ENCODE results near the gene POU4F1.

GRCh38 chr13:78586706-78587105 lies 16.6 kb downstream of the POU4F1 start:
- no peak for TF ChIP-seq POLR2AphosphoS5 (IDR thresholded peaks at IDR 0.05)
- TF ChIP-seq TAF1 (IDR thresholded peaks at IDR 0.05; ENCODE audit: low read depth): no peak
- TF ChIP-seq EP300 (conservative IDR thresholded peaks at IDR 0.05; ENCODE audit: poor library complexity, severe bottlenecking): no peak
- TF ChIP-seq MXI1 (conservative IDR thresholded peaks at IDR 0.05; ENCODE audit: poor library complexity, severe bottlenecking): no peak
- TF ChIP-seq CTCF (IDR thresholded peaks at IDR 0.05; ENCODE audit: poor library complexity, severe bottlenecking): peak; percentile 15
- no peak for TF ChIP-seq REST (IDR thresholded peaks at IDR 0.05; ENCODE audit: borderline replicate concordance)
